Ovary (tissue), 9 donors: Measurements from ENCODE around the gene SPTSSB. TPM values are rescaled to one million over a fixed set of nuclear protein-coding genes. Genes with fewer than 3 reads are reported as not detected.

Experiments
- DNase-seq, 5 donors: peaks; one replicate each; pipeline ENCODE4 v3.0.0-alpha.2; 2019 to 2020
- H3K27ac ChIP-seq, 2 donors: fragments of 200-600 bp; one replicate each; pipeline versions ENCODE4 v1.5.1 to v1.8.0; 2019 to 2022
- H3K27me3 ChIP-seq: fragments of 200-600 bp; one replicate; pipeline ENCODE4 v1.8.0; 2022
- H3K36me3 ChIP-seq: fragments of 200-600 bp; sonication (generic); one replicate; pipeline ENCODE4 v1.5.1; 2019
- H3K4me1 ChIP-seq: one replicate; pipeline ENCODE4 v1.8.1; 2013; ENCODE audit warnings: mild to moderate bottlenecking, moderate library complexity; ENCODE audit not compliant: insufficient read depth
- H3K4me3 ChIP-seq: fragments of 200-600 bp; sonication (generic); one replicate; pipeline ENCODE4 v1.5.1; 2017
- H3K9me3 ChIP-seq, 2 donors: fragments of 200-600 bp in 1 of 2; sonication (generic) in 1 of 2; one replicate each; pipeline versions ENCODE4 v1.5.1 to v1.8.1; 2013 to 2019; ENCODE audit warnings: mild to moderate bottlenecking in 1 of 2, moderate library complexity in 1 of 2
- EP300 ChIP-seq: sonication (generic); formaldehyde crosslinking; IDR thresholded peaks from one replicate; pipeline ENCODE4 v1.6.1; 2017; ENCODE audit warnings: antibody characterized with exemption
- POLR2A ChIP-seq: fragments of 450-650 bp; IDR thresholded peaks from one replicate; pipeline ENCODE4 v1.6.1; 2017; ENCODE audit warnings: antibody characterized with exemption, mild to moderate bottlenecking, moderate library complexity
- WGBS, 3 donors: extraction: QIAGEN DNeasy Blood & Tissue Kit in 1 of 3; methylation state at CpG; one replicate each; pipeline versions ENCODE4 v1.1.5 to v1.1.7; 2013 to 2017; 5-methylcytosine and 5-hydroxymethylcytosine counted together
- intact Hi-C, 4 donors: fragments of 100-400 bp; cut with DNase I; formaldehyde crosslinking; loops; one replicate each; pipeline versions ENCODE4 v1.11.0 to v1.15.1; 2022 to 2023
- polyA plus RNA-seq, 2 donors: library from polyadenylated mRNA; stranded (reverse); fragments of 200-250 nt in 1 of 2; fragments of 350-450 nt in 1 of 2; fragmentation: Illumina TruSeq in 1 of 2; extraction: RNeasy Lipid Tissue Mini Kit (QIAGEN cat#74804) in 1 of 2; gene quantifications; one replicate each; pipeline ENCODE4 v1.2.3, GENCODE V29; 2013 to 2014
- total RNA-seq, 7 donors: library from RNA; depleted of rRNA in 2 of 7; stranded (reverse); fragments of >200 nt in 2 of 7; fragmentation: NEBNext Ultra II Directional in 3 of 7; extraction: Animal tissue kit (Norgen Biotek cat#: 25700) in 3 of 7; gene quantifications; one replicate each; pipeline versions ENCODE4 v1.1.0 to v1.2.4, GENCODE V29; 2016 to 2023
- TF ChIP-seq, protein P1 (sequence below), 3 donors: fragments of 450-650 bp in 2 of 3; fragments of 200-600 bp in 1 of 3; IDR thresholded peaks; one replicate each; pipeline versions ENCODE4 v1.5.1 to v1.8.0; 2016 to 2022; ENCODE audit warnings: antibody characterized with exemption in 3 of 3, mild to moderate bottlenecking in 1 of 3
- donor health status: DM: no; HTN: no; CAD: no; lungs with moderate emphysema.
- donor health status: DM: no; HTN: no; CAD: no.
- donor health status: Bipolar disorder and iron deficiency.
- donor health status: DM: yes; HTN: yes; CAD: no.
- donor health status: DM: no; HTN: no; CAD: no.
- donor health status: DM: yes; HTN: yes; CAD: no.

SPTSSB gene
- total and polyA plus RNA-seq, 9 donors = 0.07 to 2.5 (median 0.46) TPM; not detected in 4

DNA sequence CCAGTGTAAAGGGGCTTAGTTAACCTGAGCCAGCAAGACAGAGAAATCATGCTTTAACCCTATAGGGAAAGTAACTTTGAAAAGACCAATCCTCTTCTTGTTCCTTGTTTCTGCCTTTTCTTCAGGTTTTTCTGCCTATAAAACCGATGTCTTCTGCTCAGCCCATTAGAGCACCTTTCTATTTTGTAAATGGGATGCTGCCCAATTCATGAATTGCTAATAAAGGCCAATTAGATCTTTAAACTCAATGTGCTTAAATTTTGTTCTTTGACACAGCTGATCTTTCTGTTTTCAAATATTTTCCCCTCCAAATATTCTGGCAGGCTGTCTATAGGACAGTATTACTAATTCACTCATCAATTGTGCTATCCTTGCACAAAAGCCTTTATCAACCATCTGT is 33.8 kb upstream of the SPTSSB start:
- Histone ChIP-seq H3K27me3 (no peaks in the 10 kb centered on the region), H3K4me3 (no peak overlapping the region), H3K36me3 (no peaks in the 10 kb centered on the region), H3K27ac (no peak overlapping the region), H3K4me1 (no peaks in the 10 kb centered on the region), H3K9me3 (no peaks in the 10 kb centered on the region)
- no peak for DNase-seq
- intact Hi-C loops = no loop called here
- WGBS, 3 donors = 93 to 97% (median 95%) methylated on average over 1 of the region's 1 CpG
- TF ChIP-seq, protein P1, sequence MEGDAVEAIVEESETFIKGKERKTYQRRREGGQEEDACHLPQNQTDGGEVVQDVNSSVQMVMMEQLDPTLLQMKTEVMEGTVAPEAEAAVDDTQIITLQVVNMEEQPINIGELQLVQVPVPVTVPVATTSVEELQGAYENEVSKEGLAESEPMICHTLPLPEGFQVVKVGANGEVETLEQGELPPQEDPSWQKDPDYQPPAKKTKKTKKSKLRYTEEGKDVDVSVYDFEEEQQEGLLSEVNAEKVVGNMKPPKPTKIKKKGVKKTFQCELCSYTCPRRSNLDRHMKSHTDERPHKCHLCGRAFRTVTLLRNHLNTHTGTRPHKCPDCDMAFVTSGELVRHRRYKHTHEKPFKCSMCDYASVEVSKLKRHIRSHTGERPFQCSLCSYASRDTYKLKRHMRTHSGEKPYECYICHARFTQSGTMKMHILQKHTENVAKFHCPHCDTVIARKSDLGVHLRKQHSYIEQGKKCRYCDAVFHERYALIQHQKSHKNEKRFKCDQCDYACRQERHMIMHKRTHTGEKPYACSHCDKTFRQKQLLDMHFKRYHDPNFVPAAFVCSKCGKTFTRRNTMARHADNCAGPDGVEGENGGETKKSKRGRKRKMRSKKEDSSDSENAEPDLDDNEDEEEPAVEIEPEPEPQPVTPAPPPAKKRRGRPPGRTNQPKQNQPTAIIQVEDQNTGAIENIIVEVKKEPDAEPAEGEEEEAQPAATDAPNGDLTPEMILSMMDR (IDR thresholded peaks at IDR 0.05) = no peak
- no peak for TF ChIP-seq EP300
- TF ChIP-seq POLR2A = no peak

DNA sequence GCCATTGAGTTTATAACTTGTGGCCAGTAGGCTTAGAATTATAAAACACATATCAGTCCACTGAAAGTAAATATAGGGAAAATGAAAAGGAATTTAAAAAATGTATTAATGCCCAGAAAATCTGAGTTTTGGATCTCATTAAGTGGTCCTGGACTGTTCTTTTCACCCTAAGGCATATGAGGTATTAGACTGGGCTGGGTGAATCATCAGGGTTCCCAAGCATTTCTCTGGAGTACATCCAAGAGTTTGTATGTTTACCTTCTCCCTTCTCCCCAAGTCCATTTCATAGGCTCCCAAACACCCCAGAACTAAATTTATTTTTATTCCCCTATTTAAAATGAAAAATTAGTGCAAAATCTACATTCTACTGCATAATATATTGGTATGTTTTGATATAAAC is 31.9 kb upstream of the SPTSSB start:
- TF ChIP-seq EP300 (no peak), POLR2A (no peak)
- TF ChIP-seq, protein P1 (IDR thresholded peaks at IDR 0.05) = no peak
- H3K9me3 ChIP-seq = no peaks in the 10 kb centered on the region
- H3K27me3 ChIP-seq = no peaks in the 10 kb centered on the region
- intact Hi-C loops = no loop called here
- H3K4me3 ChIP-seq = no peak overlapping the region
- DNase-seq = no peak
- H3K36me3 ChIP-seq = no peaks in the 10 kb centered on the region
- no peaks in the 10 kb centered on the region for H3K4me1 ChIP-seq
- no peak overlapping the region for H3K27ac ChIP-seq

DNA sequence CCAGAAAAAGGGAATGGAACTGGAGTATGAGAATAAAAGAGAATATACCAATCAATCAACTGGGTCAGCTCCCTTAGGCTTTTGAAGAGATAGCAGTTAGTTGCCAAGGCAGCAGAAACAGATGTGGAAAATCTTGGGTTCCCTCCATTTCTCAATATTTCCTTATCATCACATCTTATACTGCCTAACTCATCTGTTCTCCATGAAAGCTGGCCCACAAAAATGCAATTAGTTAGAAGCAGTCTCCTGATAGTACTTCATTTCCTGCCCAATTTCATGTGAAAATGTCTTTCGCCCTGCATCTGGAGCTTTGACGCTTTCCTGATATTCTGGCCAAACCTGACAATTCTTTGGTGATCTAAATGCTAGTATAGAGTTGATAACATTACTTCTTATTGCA is 30.1 kb upstream of the SPTSSB start:
- H3K27ac ChIP-seq = no peak overlapping the region
- H3K9me3 ChIP-seq = no peaks in the 10 kb centered on the region
- 89 to 97% (median 94%) methylated on average over 2 of the region's 2 CpGs for WGBS, 3 donors
- no peaks in the 10 kb centered on the region for H3K4me1 ChIP-seq
- no peak overlapping the region for H3K4me3 ChIP-seq
- DNase-seq = no peak
- TF ChIP-seq POLR2A (no peak), EP300 (no peak)
- TF ChIP-seq, protein P1 (IDR thresholded peaks at IDR 0.05) = no peak
- H3K36me3 ChIP-seq = no peaks in the 10 kb centered on the region
- H3K27me3 ChIP-seq = no peaks in the 10 kb centered on the region
- intact Hi-C loops = no loop called here

DNA sequence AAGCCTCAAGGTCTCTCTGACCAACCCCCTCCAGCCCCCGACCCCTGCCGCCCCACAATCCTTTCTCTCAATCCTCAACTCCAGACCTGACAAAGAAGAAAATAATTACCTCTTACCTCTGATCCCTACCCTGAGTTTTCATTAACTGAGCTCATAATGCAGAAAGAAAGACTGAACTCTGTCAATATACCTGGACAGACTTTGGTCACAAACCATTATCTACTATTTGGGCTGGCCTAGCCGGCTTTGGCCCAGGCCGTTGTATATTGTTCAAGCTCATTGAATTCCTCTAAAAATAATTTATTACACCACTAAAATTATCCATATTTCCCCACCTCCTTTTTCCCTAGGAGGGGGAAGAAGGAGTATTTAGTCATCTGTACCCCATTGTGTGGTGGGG is 29.3 kb upstream of the SPTSSB start:
- Histone ChIP-seq H3K4me1 (no peaks in the 10 kb centered on the region), H3K27me3 (no peaks in the 10 kb centered on the region), H3K27ac (no peak overlapping the region), H3K36me3 (no peaks in the 10 kb centered on the region), H3K4me3 (no peak overlapping the region), H3K9me3 (no peaks in the 10 kb centered on the region)
- no peak for DNase-seq
- 75 to 92% (median 78%) methylated on average over 4 of the region's 4 CpGs for WGBS, 3 donors
- TF ChIP-seq, protein P1 (IDR thresholded peaks at IDR 0.05) = no peak
- TF ChIP-seq EP300 (no peak), POLR2A (no peak)
- intact Hi-C loops = no loop called here
